Esophagus muscularis mucosa (tissue), 3 donors: ENCODE measurements around the gene SNCB.

Experiments used
- CTCF ChIP-seq, 3 experiments: fragments of 200-600 bp in 2 of 3; fragments of 450-650 bp in 1 of 3; sonication (generic) in 2 of 3; IDR thresholded peaks; one replicate each; pipeline ENCODE4 v1.5.1; 2017 to 2019; ENCODE audit warnings: antibody characterized with exemption in 3 of 3, mild to moderate bottlenecking in 2 of 3, moderate library complexity in 1 of 3
- POLR2A ChIP-seq: fragments of 450-650 bp; IDR thresholded peaks from one replicate; pipeline ENCODE4 v1.6.1; 2017; ENCODE audit warnings: antibody characterized with exemption, moderate library complexity, mild to moderate bottlenecking, low read depth

- TF ChIP-seq CTCF (IDR thresholded peaks at IDR 0.05), result no peak
- no peak for TF ChIP-seq POLR2A
These were observed 6.1 kb upstream of the SNCB start for GRCh38 chr5:176636426-176636825.
